ENCODE data around the gene ADRA2C.

GRCh38 chr4:3741217-3742011 is 24.8 kb upstream of the ADRA2C start:
- TF ChIP-seq CTCF (conservative IDR thresholded peaks at IDR 0.05) (no peak), EZH2 (IDR thresholded peaks at IDR 0.05; ENCODE audit: low read depth) (no peak)
